Measurements from ENCODE around the gene RAPGEF6. TPM values are rescaled to one million over a fixed set of nuclear protein-coding genes. Genes with fewer than 3 reads are reported as not detected.
"Not testable (repeated sequence)": the region's sequence is repeated elsewhere in the genome, so short reads cannot be mapped to it uniquely, and the experiment has no call there.

RAPGEF6 gene
- polyA plus RNA-seq (ENCODE audit: insufficient read length in 4 of 4), result 10 to 100 TPM; 13.5 to 18.5 (median 15.4) TPM

DNA sequence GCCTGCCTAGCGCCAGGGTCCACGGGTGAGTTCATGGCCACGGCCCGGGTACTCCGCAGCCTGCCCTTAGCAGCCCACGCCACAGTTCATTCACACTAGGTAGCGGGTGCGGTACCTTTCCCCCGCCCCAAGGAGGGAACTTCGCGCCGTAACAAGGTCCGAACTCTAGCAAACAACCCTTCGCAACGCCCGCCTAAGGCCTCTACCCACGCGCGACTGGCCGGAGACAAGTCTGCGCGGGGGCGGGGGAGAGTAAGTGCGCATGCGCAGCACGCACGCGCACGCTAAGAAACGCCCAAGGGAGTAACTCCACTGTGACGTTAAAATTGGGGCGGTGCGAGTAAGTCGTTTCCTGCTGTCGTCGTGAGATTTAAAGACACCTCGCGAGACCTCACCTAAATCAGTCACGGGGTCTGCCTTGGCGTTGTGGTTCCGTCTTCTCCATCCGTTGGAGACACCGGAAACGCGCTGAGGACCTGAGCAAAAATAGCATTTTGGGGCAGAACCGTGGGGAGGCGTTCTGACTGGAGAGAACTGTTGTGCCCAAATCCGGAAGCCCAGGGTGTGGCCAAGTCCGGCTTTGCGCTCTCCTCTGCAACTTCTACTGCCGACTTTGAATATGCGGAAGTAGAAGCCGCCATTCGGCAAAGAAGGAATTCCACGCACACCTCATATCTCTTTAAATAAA lies at the start of gene RAPGEF6:
RAPGEF6 (minus strand) TSS at position 234 of the 688 bp plus-strand sequence; CDS start at position 35, 199 bp downstream.
- DNase-seq (ENCODE audit: low read depth in 4 of 4, low spot score in 2 of 4), result peak; percentile 99

- DNase-seq (ENCODE audit: low read depth in 4 of 4, low spot score in 2 of 4), result no peak
These were observed 49.6 kb upstream of the RAPGEF6 start for GRCh38 chr5:131684595-131684994.

GRCh38 chr5:131684051-131684450 lies 49.0 kb upstream of the RAPGEF6 start:
- DNase-seq (ENCODE audit: low read depth in 4 of 4, low spot score in 2 of 4), result no peak

GRCh38 chr5:131682826-131683225 lies 47.8 kb upstream of the RAPGEF6 start:
- no peak for DNase-seq (ENCODE audit: low read depth in 4 of 4, low spot score in 2 of 4)

- no peak for DNase-seq (ENCODE audit: low read depth in 4 of 4, low spot score in 2 of 4)
These were observed 47.1 kb upstream of the RAPGEF6 start for GRCh38 chr5:131682175-131682574.

GRCh38 chr5:131679911-131680310 lies 44.9 kb upstream of the RAPGEF6 start:
- DNase-seq (ENCODE audit: low read depth in 4 of 4, low spot score in 2 of 4), result no peak

GRCh38 chr5:131678273-131678672 lies 43.2 kb upstream of the RAPGEF6 start:
- DNase-seq (ENCODE audit: low read depth in 4 of 4, low spot score in 2 of 4), result not testable (repeated sequence)

GRCh38 chr5:131677115-131677514 lies 42.1 kb upstream of the RAPGEF6 start:
- no peak for DNase-seq (ENCODE audit: low read depth in 4 of 4, low spot score in 2 of 4)

GRCh38 chr5:131672776-131673175 lies 37.7 kb upstream of the RAPGEF6 start:
- DNase-seq (ENCODE audit: low read depth in 4 of 4, low spot score in 2 of 4), result no peak

DNA sequence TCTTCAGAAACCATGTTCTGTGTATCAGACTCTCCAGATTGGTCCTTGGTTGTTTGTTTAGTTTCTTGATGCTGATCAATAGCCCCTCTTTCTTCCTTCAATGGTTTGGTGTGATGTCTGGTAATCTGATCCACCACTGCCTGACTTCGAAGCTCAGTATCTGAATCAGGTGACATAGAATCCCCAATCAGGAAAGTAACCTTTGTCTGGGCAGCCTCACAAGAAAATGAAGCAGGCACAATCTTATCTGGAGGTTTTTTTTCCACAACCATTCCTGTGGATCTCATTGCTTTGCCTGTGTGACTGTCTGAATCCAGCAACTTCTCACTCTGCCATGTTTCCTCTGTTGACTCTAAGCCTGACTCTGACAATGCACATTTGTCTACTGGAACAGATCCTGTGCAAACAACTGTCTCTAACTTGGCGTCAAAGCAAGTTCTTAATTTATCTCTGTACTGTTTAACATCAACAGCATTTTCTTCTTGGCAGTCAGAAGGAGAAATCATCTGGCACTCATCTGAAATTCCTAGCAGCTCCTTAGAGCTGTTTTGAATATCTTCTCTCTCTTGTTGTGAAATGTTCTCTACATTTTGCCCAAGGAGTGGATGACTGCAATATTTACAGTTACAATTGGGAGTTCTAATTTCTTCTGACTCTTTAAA lies 37.1 kb upstream of the RAPGEF6 start:
- peak; percentile 6 to 28 (median 24) for DNase-seq (ENCODE audit: low read depth in 4 of 4, low spot score in 2 of 4)

GRCh38 chr5:131671409-131671808 lies 36.4 kb upstream of the RAPGEF6 start:
- no peak for DNase-seq (ENCODE audit: low read depth in 4 of 4, low spot score in 2 of 4)

DNA sequence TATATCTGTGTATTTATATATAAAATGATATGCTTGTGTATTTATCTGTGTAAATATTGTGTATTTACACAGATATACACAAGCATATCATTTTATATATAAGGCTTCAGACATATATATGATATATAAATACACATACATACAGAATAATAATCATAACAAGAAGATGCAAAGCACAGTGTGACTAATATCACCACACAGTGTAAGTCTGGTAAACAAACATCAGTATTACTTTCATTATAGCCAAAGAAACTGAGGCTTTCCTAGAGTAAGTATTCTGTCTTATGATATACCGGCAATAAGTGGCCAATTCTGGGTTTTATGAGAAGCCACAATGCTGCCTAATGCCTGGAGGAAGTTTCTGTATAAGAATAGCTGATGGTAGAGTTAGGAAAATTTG lies 29.9 kb upstream of the RAPGEF6 start:
- DNase-seq (ENCODE audit: low read depth in 4 of 4, low spot score in 2 of 4), result no peak

DNA sequence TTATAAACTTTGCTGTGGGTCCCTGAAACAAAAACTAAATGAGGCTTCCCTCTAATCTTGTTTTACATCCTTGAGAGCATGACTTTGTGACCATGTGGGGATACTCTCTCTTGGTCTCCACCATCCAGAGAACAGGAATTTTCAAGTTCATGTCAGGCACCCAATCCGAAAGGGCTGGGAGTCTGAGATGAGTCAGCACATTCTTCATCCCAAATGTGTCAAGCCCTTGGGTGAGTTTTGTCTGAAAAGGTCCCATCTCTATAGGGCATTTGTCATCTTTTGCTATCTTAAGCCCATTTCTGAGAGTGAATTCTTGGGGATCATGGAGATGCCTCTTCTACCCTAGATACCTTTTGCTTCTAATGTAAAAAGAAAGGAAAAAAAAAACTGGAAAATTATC lies 26.9 kb upstream of the RAPGEF6 start:
- no peak for DNase-seq (ENCODE audit: low read depth in 4 of 4, low spot score in 2 of 4)

DNA sequence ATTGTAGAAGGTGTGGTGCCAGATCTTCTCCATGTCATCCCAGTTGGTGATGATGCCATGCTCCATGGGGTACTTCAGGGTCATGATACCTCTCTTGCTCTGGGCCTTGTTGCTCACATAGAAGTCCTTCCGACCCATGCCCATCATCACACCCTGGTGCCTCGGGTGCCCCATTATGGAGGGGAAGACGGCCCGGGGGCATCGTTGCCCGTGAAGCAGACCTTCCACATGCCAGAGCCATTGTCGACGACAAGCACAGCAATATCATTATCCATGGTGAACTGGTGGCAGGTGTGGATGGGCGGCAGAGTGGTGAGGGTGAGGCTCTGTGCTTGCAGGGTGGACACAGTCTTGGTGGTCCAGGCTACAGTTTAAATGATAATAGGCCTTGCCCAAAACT lies 24.8 kb upstream of the RAPGEF6 start:
- no peak for DNase-seq (ENCODE audit: low read depth in 4 of 4, low spot score in 2 of 4)

- DNase-seq (ENCODE audit: low read depth in 4 of 4, low spot score in 2 of 4), result no peak
These were observed 24.3 kb upstream of the RAPGEF6 start for GRCh38 chr5:131659290-131659689.

DNA sequence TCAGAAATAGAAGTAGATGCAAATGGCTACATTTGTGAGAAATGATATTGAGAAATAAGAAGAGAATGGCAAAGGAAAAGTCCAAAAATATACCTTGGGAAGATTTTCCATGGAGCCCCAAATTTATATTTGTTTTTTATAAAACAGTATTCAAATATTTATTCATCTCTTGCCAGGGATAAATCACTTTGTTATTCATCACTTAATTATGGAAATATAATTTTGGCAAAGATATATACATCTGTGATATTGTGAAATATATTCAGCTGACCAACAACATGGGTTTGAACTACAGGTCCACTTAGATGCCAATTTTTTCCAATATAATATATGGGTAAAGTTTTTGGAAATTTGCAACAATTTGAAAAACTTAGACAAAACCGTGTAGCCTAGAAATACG lies 19.7 kb upstream of the RAPGEF6 start:
- no peak for DNase-seq (ENCODE audit: low read depth in 4 of 4, low spot score in 2 of 4)

DNA sequence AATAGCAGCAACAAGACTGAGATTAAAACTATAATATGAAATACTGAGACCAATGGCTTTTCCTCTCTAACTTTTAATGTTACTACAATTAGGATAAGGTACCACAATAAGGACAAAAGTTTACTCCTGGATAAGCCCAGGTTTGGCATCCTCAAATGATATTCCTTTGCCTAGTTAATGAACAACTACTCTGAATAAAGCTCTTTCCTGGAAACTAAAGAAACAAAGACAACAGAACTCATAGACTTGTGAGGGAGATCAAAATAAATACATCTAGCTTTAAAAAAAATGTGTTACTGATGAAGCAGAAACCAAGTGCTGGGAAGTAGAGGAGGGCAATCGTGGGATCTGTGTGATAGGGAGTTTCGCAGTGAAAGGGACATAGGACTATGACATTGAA lies 19.3 kb upstream of the RAPGEF6 start:
- DNase-seq (ENCODE audit: low read depth in 4 of 4, low spot score in 2 of 4), result no peak

GRCh38 chr5:131649161-131649560 lies 14.1 kb upstream of the RAPGEF6 start:
- no peak for DNase-seq (ENCODE audit: low read depth in 4 of 4, low spot score in 2 of 4)

- DNase-seq (ENCODE audit: low read depth in 4 of 4, low spot score in 2 of 4), result no peak
These were observed 12.2 kb upstream of the RAPGEF6 start for GRCh38 chr5:131647048-131647769.

DNA sequence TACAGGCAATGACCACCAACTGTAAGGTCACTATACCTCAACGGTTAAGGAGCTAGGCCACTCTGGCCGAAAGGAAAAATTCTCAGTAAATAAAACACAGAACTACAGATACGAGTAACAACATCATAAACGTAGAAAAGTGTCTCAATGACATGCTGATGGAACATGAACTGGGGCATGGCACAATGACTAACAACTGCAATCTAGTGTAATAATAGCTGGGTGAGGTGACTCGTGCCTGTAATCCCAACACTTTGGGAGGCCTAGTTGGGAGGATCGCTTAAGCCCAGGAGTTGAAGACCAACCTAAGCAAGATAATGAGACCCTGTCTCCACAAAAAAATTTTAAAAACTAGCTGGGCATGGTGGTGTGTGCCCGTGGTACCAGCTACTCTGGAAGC lies 9.8 kb upstream of the RAPGEF6 start:
- no peak for DNase-seq (ENCODE audit: low read depth in 4 of 4, low spot score in 2 of 4)

DNA sequence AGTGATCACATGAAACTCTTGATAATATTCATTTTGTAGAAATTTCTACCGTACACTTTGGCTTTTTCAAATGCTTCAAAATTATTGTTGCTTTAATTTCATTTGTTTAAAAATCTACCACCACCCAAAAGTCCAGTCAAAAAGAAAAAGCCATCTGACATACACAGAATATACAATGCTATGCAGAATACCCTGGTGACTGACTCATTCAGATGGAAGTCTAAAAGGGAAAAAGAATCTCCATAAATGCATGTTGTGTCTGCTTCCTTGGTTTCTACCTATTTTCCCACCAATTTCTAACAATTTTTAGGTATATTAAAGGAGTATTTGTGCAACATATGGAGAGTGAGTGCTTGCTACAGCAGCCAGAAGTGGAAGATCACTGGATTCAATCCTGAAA lies 9.3 kb upstream of the RAPGEF6 start:
- no peak for DNase-seq (ENCODE audit: low read depth in 4 of 4, low spot score in 2 of 4)

DNA sequence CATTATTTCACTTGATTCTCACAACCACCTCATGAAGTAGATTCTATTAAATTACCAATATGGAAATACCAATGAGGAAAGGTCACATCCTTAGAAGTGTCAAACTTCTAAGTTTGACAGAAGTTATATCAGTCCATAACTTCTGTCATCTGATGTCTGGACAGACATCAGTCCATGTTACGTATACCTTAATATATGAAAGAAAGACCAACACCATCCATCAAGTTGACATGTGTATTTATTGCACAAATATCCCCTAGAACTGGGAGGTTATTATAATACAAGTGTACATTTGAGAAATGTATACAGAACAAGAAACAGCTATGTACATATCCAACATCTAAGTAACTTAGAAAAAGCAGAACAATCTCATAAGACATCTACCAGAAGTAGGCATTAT lies 6.5 kb upstream of the RAPGEF6 start:
- DNase-seq (ENCODE audit: low read depth in 4 of 4, low spot score in 2 of 4), result no peak
